Measurements from ENCODE around the gene CD46.
"Not testable (repeated sequence)": the region's sequence is repeated elsewhere in the genome, so short reads cannot be mapped to it uniquely, and the experiment has no call there.

Gene CD46

DNA sequence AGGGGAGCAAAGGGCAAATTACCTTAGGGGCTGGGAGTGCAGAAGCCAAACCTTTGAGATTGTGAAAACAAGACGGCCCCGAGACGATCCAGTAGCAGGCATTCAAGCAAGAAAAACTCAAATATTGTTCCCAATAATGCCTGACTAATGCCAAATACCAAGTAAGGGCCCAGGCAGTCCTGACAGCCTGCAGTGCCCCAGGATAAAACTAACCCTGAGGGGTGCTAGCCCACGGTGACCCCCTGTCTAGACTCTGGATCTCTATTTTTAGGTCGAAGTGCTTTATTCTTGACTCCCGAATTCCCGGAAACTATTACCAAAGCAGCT lies 428 bp upstream of the CD46 start:
- not testable (repeated sequence) for DNase-seq

DNA sequence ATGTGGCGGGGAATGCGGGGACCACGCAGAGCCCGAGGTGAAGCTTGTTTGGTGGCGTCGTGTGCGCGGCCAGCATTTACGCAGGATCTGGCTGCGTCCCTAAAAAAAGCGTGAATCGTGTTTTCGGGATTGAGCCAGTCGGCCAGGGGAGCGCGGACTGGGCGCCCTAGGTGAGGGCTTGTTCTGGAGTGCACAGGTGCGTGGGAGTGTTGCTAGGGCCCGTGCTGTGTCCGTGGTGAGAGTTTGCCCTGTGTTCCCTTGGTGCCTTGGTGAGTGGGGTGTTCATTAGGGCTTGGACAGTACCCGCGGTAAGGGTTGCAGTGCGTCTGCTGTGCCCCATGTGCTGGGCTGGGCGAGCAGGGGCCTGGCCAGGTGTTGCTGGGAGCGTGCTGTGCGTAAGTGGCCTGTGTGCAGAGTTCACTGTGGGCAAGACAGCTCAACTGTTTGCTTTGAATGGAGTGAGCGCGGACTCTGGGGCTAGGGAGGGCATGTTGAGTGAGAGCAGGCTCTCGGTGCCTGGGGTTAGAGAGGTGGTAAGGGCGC lies 673 bp downstream of the CD46 start:
- DNase-seq: no peak

DNA sequence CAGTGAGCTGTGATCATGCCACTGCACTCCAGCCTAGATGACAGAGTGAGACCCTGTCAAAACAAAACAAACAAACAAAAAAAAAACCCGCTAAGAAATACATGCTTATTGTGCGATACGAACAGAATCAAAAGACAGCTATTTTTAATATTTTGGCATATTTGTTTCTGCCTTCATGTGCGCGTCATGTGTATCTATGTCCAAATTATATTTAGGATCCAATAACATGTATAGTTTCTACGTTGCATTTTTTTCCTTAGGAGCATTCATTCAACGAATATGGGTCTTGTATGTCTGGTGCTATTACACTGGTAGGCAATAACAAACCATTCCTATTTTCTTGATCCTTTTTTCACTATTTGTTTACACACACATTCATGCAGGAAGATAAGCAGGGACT lies 1.8 kb downstream of the CD46 start:
- DNase-seq: no peak

DNA sequence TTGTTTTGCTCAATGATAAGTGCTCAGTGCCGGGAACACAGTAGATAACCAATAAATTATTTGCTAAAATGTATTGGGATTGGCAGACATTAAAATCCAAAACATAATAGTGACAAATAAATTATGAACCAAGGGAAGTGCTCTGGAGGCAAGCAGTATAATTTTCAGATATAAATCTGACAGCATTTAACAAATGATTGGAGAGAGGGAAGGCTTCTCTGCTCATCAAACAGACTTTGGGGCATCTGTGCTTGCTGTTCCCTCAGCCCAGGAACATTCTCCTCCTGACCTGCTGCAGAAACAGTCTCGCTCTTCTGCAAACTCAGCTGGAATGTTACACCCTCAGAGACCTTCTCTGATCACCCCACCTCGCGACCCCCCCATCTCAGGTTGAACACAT lies 2.2 kb downstream of the CD46 start:
- DNase-seq: no peak

DNA sequence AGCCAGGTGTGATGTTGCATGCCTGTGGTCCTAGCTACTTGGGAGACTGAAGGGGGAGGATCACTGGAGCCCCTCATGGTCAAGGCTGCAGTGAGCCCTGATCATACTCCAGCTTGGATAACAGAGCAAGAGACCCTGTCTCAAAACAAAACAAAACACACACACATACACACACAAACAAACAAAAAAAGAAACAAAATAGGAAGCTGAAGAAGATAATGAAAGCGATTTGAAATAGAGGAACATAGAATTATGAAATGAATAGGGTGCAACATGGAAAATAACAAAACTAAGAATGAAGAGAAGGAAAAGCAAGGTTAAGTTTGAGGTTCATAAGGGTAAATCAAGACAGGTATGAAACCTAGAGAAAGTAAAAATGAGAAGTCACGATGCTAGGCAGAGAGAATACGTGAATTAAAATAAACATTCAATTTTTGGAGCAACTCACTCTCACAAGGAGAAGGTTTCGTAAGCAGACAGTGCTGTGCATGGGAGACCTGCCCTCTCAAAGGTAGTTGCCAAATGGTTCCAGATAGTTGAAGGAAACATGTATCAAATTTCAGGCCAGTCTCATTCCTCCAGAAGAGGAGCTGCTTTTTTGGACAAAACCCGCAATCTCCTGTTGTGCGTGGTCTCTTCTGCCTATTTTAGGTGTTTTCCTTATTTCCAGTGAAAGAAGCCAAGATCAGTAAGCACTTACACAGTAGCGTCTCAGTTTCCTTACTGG lies 3.3 kb downstream of the CD46 start:
- no peak for DNase-seq

DNA sequence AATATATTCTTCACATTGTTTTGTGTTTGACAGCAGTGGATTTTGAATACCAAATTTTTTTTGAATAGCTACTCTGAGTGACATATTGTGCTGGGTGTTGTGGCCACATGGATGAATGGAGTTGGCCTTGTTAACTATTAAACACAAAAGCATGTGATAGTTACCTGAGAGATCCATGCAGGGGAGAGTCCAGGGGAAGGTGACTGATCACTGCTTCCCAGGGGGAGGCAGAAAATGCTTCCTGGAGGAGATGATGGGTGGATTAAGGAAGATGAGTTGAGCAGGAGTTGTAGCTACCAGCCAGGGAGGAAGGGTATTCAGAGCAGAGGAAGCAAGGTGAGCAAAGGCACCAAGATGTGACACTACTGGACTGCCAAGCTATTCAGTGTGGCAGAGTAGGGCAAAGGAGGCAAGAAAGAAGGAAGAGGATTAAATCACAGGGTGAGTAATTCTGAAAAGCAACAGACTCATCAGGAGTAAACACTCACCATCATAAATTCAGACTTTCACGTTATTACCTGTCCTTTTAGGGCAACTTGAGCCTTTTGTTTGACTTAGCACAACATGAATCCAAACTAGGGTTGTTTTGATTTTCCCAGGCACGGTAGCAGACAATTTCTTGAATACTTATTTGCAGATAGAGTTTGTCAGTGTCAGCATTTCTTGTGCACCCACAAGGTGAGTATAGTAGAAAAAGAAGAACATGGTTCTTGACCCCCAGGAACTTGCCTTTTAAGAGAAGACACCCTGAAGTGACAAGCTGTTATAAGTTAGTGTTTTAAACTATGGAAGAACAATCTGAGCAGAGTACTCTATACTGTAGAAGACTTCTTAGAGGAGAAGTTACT lies 4.2 kb downstream of the CD46 start:
- DNase-seq: no peak

DNA sequence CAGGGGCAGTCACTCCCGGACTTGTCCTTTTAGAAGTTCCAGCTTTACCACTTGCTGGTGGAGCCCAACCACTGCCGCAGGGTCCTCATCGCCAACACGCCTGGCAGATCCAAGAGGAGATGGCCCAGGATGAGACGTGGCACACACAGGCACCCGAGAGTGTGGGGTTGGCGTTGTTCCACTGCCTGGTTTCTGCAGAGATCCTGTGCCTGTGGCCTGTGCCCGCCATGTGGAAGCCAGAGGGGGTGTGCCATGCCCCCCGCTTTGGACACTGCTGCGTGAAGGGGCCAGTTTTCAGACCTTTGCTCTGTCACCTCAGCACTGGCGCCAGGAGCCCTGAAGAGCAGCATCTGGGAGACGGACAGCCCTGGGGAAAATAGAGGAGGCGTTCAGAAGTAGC lies 10.8 kb downstream of the CD46 start:
- DNase-seq: no peak

DNA sequence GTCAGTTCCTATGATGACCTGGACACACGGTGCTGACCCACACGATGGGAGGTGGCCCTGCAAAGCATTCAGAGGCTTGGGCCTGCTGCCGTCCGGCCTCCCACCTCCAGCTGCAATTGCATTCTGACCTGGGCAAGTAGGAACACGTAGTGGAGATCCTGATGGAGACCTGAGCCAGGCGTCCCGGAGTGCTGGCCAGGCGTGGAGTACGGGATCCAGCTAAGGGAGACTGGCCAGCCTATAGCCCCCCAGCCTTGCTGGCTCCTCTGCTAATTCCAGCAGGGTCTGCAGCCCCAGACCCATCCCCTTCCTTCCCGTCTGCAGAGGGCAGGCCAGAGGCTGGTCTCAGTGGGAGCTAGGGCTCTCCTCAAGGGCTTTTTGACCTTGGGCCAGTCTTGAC lies 11.2 kb downstream of the CD46 start:
- DNase-seq: no peak

DNA sequence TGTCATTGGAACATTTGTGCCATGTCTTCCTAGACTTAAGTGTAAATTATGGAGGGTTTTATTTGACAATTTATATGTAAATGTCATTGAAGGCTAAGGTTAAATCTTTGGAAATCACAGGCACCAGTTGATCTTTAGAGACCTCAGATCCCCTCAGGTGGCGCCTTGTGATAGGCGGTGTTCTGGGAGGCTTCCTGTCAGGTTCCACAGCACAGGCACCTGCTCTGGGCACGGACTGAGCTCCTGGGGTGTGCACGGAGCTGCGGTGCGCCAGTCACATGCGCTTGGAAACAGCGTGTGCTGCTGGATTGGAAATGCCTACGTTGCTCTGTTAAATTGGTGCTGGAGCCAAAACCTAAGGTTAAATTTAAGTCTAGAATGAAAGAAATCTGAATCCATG lies 12.1 kb downstream of the CD46 start:
- DNase-seq: no peak

DNA sequence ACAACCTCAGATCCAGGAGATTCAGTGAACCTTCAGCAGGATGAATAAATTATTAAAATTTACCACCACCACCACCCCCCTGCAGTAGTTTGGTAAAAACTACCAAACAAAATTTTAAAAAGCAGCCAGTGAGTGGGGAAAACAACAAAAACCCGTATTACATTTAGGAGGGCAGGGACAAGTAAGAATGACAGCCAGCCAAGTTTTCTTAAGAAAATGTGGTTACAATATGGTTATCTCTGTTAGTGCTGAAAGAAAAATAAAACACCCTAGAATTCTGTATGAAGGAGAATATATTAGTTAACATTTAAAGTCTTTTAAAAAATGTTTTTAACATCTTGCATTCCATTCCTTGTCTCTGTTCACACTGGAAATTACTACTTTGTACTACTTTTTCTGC lies 14.7 kb downstream of the CD46 start:
- DNase-seq: no peak

DNA sequence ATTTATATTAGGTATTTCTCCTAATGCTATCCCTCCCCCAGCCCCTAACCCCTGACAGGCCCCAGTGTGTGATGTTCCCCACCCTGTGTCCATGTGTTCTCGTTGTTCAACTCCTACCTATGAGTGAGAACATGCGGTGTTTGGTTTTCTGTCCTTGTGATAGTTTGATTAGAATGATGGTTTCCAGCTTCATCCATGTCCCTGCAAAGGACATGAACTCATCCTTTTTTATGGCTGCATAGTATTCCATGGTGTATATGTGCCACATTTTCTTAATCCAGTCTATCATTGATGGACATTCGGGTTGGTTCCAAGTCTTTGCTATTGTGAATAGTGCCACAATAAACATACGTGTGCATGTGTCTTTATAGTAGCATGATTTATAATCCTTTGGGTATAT lies 18.7 kb downstream of the CD46 start:
- DNase-seq: not testable (repeated sequence)

DNA sequence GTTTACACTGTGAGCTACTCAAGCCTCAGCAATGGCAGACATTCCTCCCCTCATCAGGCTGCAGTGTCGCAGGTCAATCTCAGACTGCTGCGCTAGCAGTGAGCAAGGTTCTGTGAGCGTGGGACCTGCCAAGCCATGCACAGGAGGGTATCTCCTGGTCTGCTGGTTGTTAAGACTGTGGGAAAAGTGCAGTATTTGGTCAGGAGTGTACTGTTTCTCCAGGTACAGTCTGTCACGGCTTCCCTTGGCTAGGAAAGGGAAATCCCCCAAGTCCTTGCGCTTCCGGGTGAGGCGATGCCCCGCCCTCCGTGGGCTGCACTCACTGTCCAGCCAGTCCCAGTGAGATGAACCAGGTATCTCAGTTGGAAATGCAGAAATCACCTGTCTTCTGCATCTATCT lies 24.2 kb downstream of the CD46 start:
- not testable (repeated sequence) for DNase-seq

DNA sequence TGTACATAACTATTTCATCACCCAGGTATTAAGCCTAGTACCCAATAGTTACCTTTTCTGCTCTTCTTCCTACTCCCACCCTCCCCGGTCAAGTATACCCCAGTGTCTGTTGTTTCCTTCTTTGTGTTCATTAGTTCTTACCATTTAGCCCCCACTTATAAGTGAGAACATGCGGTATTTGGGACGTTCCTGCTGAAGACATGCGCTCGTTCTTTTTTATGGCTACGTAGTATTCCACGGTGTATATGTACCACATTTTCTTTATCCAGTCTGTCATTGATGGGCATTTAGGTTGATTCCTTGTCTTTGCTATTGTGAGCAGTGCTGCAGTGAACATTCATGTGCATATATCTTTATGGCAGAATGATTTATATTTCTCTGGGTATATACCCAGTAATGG lies 25.6 kb downstream of the CD46 start:
- DNase-seq: not testable (repeated sequence)

DNA sequence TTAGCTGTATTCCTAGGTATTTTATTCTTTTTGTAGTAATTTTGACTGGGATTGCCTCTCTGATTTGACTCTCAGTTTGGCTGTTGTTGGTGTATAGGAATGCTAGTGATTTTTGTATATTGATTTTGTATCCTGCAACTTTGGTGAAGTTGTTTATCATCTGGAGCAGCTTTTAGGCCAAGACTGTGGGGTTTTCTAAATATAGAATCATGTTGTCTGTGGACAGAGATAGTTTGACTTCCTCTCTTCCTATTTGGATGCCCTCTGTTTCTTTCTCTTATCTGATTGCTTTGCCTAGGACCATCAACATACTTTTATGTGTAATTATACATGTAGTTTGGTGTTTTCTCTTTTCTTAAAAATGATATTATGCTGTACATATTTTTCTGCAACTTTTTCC lies 27.2 kb downstream of the CD46 start:
- DNase-seq: no peak

DNA sequence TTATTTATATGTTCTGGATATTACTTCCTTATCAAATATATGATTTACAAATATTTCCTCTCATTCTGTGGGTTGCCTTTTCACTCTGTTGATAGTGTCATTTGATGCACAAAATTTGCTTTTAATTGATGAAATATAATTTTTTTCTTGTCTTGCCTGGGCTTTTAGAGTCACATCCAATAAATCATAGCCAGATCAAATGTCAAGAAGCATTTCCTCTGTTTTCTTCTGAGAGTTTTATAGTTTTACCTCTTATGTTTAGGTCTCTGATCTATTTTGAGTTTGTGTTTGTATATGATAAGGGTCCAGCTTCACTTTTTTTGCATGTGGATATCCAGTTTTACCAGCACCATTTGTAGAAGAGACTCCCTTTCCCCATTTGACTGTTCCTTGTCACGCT lies 29.5 kb downstream of the CD46 start:
- no peak for DNase-seq

DNA sequence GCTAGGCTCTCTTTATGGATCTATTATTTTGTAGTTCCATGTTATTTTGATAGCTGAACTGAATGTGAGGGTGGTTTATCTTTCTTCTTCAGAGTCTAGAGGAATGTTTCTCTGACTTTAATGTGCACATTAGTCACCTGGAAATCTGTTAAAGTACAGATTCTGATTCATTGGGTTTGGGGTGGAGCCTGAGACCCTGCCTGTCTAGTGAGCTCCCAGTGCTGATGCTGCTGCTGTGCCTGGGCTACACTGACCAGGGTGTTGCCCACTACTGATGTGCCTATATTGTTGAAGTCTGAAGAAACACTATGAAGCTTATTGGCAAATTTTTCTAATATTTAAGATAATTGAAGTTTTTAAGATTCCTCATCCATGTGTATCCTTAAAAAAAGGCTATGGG lies 35.9 kb downstream of the CD46 start:
- DNase-seq: no peak

DNA sequence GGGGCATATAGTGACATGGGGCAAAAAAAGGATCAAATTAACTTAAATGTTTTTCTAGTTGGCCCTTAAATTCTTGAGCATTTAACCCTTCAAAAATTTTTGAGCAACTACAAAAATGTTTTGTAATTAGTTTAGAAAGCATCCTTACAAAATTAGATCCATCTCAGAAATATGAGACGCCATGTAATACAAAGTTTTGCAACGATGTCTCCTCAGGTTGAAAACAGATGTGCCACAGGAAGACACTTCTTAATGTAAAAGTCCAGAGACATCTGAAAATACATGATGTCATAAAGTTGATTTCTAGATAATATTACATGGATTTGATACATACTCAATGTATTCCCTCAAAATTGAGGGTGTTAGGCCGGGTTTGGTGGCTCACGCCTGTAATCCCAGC lies 37.5 kb downstream of the CD46 start:
- no peak for DNase-seq

DNA sequence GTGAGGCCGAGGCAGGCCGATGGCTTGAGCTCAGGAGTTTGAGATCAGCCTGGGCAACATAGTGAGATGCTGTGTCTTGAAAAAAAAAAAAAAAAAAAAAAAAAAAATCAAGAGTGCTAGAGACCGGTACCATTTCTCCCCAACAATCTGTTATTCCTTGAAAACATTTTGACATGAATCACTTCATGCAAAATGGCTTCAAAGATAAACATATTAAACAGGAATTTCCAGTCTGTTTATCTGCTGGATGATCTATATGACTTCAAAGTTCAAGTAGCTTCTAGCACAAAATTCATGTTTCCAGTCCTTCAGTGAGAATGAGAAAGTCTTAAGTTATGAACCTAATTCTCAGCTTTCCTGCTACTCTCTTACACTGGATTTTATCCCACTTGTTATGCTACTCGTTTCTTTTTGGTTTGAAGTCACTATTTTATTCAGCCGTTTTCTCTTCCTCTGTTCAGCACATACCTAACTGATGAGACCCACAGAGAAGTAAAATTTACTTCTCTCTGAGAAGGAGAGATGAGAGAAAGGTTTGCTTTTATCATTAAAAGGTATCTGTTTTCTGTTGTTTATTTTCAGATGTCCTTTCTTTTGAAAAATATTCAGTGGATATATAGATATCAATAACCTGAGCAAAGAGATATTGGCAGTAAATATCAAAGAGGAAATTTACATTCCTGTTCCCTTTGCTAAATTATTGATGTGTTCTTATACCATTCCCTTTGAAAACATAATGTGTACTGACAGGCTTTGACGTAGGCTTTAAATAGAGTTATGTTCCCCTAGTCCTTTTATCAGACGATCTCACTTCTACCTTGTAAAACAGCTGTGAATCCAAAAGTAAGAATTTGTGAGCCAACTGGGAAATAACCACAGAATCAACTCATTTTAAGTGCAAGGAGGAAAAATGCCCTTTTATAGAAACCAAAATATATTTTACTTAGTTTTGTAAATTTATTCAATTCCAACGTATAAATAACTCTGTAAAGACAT lies 38.2 kb downstream of the CD46 start:
- DNase-seq: no peak

DNA sequence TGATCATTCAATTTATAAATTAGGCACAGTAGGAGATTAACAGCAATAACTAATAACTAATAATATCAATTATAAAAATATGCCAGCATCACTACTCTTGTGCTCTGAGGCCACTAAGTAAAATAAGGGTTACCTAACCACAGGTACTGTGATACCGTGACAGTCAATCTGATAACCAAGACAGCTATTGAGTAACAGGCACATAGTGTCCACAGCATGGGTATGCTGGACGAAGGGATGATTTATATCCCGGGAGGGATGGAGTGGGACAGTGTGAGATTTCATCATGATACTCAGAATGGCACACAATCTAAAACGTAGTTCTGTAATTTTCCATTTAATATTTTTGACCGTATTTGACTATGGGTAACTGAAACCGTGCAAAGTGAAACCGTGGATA lies 39.4 kb downstream of the CD46 start:
- no peak for DNase-seq

DNA sequence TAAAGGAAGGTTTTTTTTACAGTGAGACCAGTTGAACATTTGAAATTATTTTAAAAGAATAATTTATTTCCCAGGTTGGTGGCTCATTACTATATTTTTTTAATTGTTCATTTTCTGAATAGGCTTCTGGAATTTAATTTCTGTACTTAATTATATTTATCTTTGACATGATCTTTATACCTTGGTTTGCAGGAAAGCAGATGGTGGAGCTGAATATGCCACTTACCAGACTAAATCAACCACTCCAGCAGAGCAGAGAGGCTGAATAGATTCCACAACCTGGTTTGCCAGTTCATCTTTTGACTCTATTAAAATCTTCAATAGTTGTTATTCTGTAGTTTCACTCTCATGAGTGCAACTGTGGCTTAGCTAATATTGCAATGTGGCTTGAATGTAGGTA lies 41.5 kb downstream of the CD46 start:
- no peak for DNase-seq

DNA sequence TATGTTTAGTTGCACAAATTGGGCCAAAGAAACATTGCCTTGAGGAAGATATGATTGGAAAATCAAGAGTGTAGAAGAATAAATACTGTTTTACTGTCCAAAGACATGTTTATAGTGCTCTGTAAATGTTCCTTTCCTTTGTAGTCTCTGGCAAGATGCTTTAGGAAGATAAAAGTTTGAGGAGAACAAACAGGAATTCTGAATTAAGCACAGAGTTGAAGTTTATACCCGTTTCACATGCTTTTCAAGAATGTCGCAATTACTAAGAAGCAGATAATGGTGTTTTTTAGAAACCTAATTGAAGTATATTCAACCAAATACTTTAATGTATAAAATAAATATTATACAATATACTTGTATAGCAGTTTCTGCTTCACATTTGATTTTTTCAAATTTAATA lies 43.0 kb downstream of the CD46 start:
- no peak for DNase-seq

DNA sequence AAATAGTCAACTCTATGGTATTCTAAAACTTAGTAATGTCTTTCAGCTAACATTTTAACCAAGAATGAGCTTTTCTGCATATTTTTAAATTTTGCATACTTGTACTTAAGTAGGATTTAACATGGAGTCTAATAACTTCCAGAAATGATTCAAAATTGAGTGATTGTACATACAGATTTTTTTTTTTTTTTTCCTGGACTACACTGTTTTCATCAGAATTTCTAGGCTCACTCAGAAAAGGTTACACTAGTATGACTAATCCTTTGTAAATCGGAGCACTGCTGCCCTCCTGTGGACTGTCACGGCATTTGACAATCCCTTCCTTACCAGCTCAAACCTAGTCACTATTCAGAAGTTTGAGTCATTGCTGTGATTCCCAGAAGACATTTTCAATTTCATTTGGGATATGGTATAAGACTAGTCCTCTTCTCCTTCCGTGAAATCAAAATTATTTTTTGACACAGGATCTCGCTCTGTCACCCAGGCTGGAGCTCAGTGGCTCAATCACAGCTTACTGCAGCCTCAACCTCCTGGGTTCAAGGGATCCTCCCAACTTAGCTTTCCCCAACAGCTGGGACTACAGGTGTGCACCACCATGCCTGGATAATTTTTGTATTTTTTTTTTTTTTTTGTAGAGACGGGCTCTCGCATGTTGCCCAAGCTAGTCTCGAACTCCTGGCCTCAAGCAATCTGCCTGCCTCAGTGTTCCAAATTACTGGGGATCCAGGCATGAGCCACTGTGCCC lies 45.5 kb downstream of the CD46 start:
- peak; percentile 19 for DNase-seq

Measured in NCI-H2171 (cell line).